Mesenchymal stem cell (in vitro differentiated cells and primary cell): Measurements from ENCODE around the gene PWWP2B.

Source experiments
- DNase-seq: peaks from one replicate; pipeline ENCODE4 v3.0.0-alpha.2; 2013
- H2AFZ ChIP-seq: one replicate; pipeline ENCODE4 v1.6.1; 2013; ENCODE audit warnings: low read depth, mild to moderate bottlenecking, control low read depth, inconsistent platforms, low read length, moderate library complexity
- H2AK5ac ChIP-seq: 2 replicates; pipeline ENCODE4 v1.6.1; 2013; ENCODE audit warnings: low read length, moderate library complexity, mild to moderate bottlenecking, inconsistent platforms; ENCODE audit not compliant: severe bottlenecking
- H2BK120ac ChIP-seq: one replicate; pipeline ENCODE4 v1.6.1; 2013; ENCODE audit warnings: low read depth, mild to moderate bottlenecking, inconsistent platforms, low read length, moderate library complexity
- H2BK12ac ChIP-seq, 2 experiments: one replicate each; pipeline ENCODE4 v1.6.1; 2013; ENCODE audit warnings: inconsistent platforms in 2 of 2, low read length in 2 of 2, mild to moderate bottlenecking in 2 of 2, moderate library complexity in 2 of 2, control low read depth in 1 of 2
- H2BK15ac ChIP-seq: one replicate; pipeline ENCODE4 v1.6.1; 2013; ENCODE audit warnings: mild to moderate bottlenecking, low read depth, inconsistent platforms; ENCODE audit not compliant: poor library complexity, severe bottlenecking
- H2BK5ac ChIP-seq: 2 replicates; pipeline ENCODE4 v1.6.1; 2013; ENCODE audit warnings: low read depth, mild to moderate bottlenecking, low read length, control low read depth, inconsistent platforms; ENCODE audit not compliant: poor library complexity, severe bottlenecking
- H3K14ac ChIP-seq, 2 experiments: one replicate each; pipeline ENCODE4 v1.6.1; 2013; ENCODE audit warnings: inconsistent platforms in 2 of 2, low read length in 2 of 2, control low read depth in 1 of 2, mild to moderate bottlenecking in 1 of 2, moderate library complexity in 1 of 2
- H3K18ac ChIP-seq, 2 experiments: one replicate each; pipeline ENCODE4 v1.6.1; 2013; ENCODE audit warnings: inconsistent platforms in 2 of 2, low read length in 2 of 2, control low read depth in 1 of 2, low read depth in 1 of 2, mild to moderate bottlenecking in 1 of 2
- H3K23ac ChIP-seq, 2 experiments: one replicate each; pipeline ENCODE4 v1.6.1; 2013; ENCODE audit warnings: inconsistent platforms in 2 of 2, low read length in 2 of 2, mild to moderate bottlenecking in 2 of 2, moderate library complexity in 2 of 2, control low read depth in 1 of 2
- H3K27ac ChIP-seq: 2 replicates; pipeline ENCODE4 v1.5.1; 2013; ENCODE audit warnings: mild to moderate bottlenecking, moderate library complexity, low read length, control low read depth, inconsistent platforms; ENCODE audit not compliant: poor library complexity, severe bottlenecking
- H3K27me3 ChIP-seq, 2 experiments: 2 replicates each; pipeline versions ENCODE4 v1.6.1 to v1.7.0; 2013; ENCODE audit warnings: low read length in 2 of 2, mild to moderate bottlenecking in 2 of 2, moderate library complexity in 2 of 2, control low read depth in 1 of 2, inconsistent platforms in 1 of 2; ENCODE audit not compliant: control insufficient read depth in 1 of 2, insufficient read depth in 1 of 2
- H3K36me3 ChIP-seq, 2 experiments: 2 replicates each; pipeline versions ENCODE4 v1.6.1 to v1.7.0; 2013; ENCODE audit warnings: low read length in 2 of 2, control low read depth in 1 of 2, inconsistent platforms in 1 of 2, low read depth in 1 of 2, mild to moderate bottlenecking in 1 of 2; ENCODE audit not compliant: insufficient read depth in 2 of 2, control insufficient read depth in 1 of 2
- H3K4ac ChIP-seq, 2 experiments: one replicate each; pipeline ENCODE4 v1.6.1; 2013; ENCODE audit warnings: inconsistent platforms in 2 of 2, low read length in 2 of 2, mild to moderate bottlenecking in 2 of 2, moderate library complexity in 2 of 2, control low read depth in 1 of 2, low read depth in 1 of 2
- H3K4me1 ChIP-seq: 2 replicates; pipeline ENCODE4 v1.6.1; 2013; ENCODE audit warnings: low read depth, low read length, control low read depth; ENCODE audit not compliant: control insufficient read depth, insufficient read depth
- H3K4me2 ChIP-seq: 2 replicates; pipeline ENCODE4 v1.6.1; 2013; ENCODE audit warnings: low read length, mild to moderate bottlenecking, inconsistent platforms; ENCODE audit not compliant: poor library complexity, severe bottlenecking
- H3K4me3 ChIP-seq, 2 experiments: 2 replicates each; pipeline versions ENCODE4 v1.5.1 to v1.7.0; 2013; ENCODE audit warnings: low read length in 2 of 2, mild to moderate bottlenecking in 2 of 2, control low read depth in 1 of 2, low read depth in 1 of 2; ENCODE audit not compliant: insufficient read depth in 1 of 2
- H3K79me1 ChIP-seq: replicated peaks from 2 replicates; pipeline ENCODE4 v1.6.1; 2013; ENCODE audit warnings: mild to moderate bottlenecking, control low read depth, low read length, inconsistent platforms; ENCODE audit not compliant: poor library complexity, severe bottlenecking
- H3K9ac ChIP-seq: 2 replicates; pipeline ENCODE4 v1.7.0; 2013; ENCODE audit warnings: mild to moderate bottlenecking, low read length, moderate library complexity
- H3K9me3 ChIP-seq: 2 replicates; pipeline ENCODE4 v1.7.0; 2013; ENCODE audit warnings: mild to moderate bottlenecking, low read length; ENCODE audit not compliant: control insufficient read depth
- H4K8ac ChIP-seq: one replicate; pipeline ENCODE4 v1.6.1; 2013; ENCODE audit warnings: inconsistent platforms, mild to moderate bottlenecking, low read length, moderate library complexity
- H4K91ac ChIP-seq: one replicate; pipeline ENCODE4 v1.6.1; 2013; ENCODE audit warnings: mild to moderate bottlenecking, low read length, inconsistent platforms
- WGBS: methylation state at CpG from one replicate; pipeline ENCODE4 v1.1.7; 2013; ENCODE audit warnings: mixed read lengths; 5-methylcytosine and 5-hydroxymethylcytosine counted together

PWWP2B gene

GRCh38 chr10:132356621-132357195 lies 40.3 kb upstream of the PWWP2B start:
- Histone ChIP-seq H3K18ac (no peak overlapping the region), H3K4ac (no peak overlapping the region), H2BK12ac (no peak overlapping the region), H4K8ac (no peak overlapping the region), H3K36me3 (peaks cover 14 to 37% of the 10 kb centered on the region in 2 experiments), H2BK120ac (no peak overlapping the region), H3K27ac (no peak overlapping the region), H3K27me3 (no peaks in the 10 kb centered on the region), H2BK15ac (no peak overlapping the region), H3K9me3 (no peaks in the 10 kb centered on the region), H3K9ac (no peak overlapping the region), H4K91ac (no peak overlapping the region), H3K23ac (no peak overlapping the region), H2BK5ac (no peak overlapping the region), H2AK5ac (no peak overlapping the region), H3K79me1 (no peaks in the 10 kb centered on the region), H3K4me1 (peaks cover 5% of the 10 kb centered on the region), H3K14ac (no peak overlapping the region), H2AFZ (no peak overlapping the region), H3K4me2 (no peak overlapping the region), H3K4me3 (no peak overlapping the region)
- 88% methylated on average over 12 of the region's 12 CpGs for WGBS
- DNase-seq, result no peak

- no peak for DNase-seq
- H4K8ac ChIP-seq, result no peak overlapping the region
- H3K4me2 ChIP-seq, result no peak overlapping the region
- no peak overlapping the region for H3K4me3 ChIP-seq
- no peak overlapping the region for H2BK12ac ChIP-seq
- no peaks in the 10 kb centered on the region for H3K9me3 ChIP-seq
- no peak overlapping the region for H3K18ac ChIP-seq
- H3K23ac ChIP-seq, result no peak overlapping the region
- no peak overlapping the region for H3K27ac ChIP-seq
- H3K4ac ChIP-seq, result no peak overlapping the region
- no peak overlapping the region for H2BK120ac ChIP-seq
- H2AK5ac ChIP-seq, result no peak overlapping the region
- no peak overlapping the region for H3K14ac ChIP-seq
- no peaks in the 10 kb centered on the region for H3K79me1 ChIP-seq
- H2BK5ac ChIP-seq, result no peak overlapping the region
- H4K91ac ChIP-seq, result no peak overlapping the region
- H3K9ac ChIP-seq, result no peak overlapping the region
- H3K36me3 ChIP-seq, result peaks cover 14 to 43% of the 10 kb centered on the region in 2 experiments
- peaks cover 5% of the 10 kb centered on the region for H3K4me1 ChIP-seq
- H3K27me3 ChIP-seq, result no peaks in the 10 kb centered on the region
- H2BK15ac ChIP-seq, result no peak overlapping the region
- no peak overlapping the region for H2AFZ ChIP-seq
- WGBS, result 95% methylated on average over 14 of the region's 15 CpGs
These were observed 39.5 kb upstream of the PWWP2B start for GRCh38 chr10:132357286-132358058.

GRCh38 chr10:132359305-132360040 lies 37.5 kb upstream of the PWWP2B start:
- no peak for DNase-seq
- Histone ChIP-seq H3K4me3 (no peak overlapping the region), H3K27me3 (no peaks in the 10 kb centered on the region), H3K14ac (no peak overlapping the region), H3K36me3 (peaks cover 20 to 34% of the 10 kb centered on the region in 2 experiments), H3K18ac (no peak overlapping the region), H2BK5ac (no peak overlapping the region), H2AFZ (no peak overlapping the region), H4K91ac (no peak overlapping the region), H3K4me2 (no peak overlapping the region), H2BK15ac (no peak overlapping the region), H3K79me1 (no peaks in the 10 kb centered on the region), H3K9ac (no peak overlapping the region), H2AK5ac (no peak overlapping the region), H2BK12ac (no peak overlapping the region), H2BK120ac (no peak overlapping the region), H3K23ac (no peak overlapping the region), H3K27ac (no peak overlapping the region), H4K8ac (no peak overlapping the region), H3K4me1 (no peaks in the 10 kb centered on the region), H3K9me3 (no peaks in the 10 kb centered on the region), H3K4ac (no peak overlapping the region)
- WGBS, result 97% methylated on average over 21 of the region's 21 CpGs

GRCh38 chr10:132360766-132361447 lies 36.1 kb upstream of the PWWP2B start:
- no peak overlapping the region for H3K4me2 ChIP-seq
- H2BK12ac ChIP-seq, result no peak overlapping the region
- peaks cover 30 to 33% of the 10 kb centered on the region in 2 experiments for H3K36me3 ChIP-seq
- H4K91ac ChIP-seq, result no peak overlapping the region
- no peak overlapping the region for H2BK120ac ChIP-seq
- H3K27me3 ChIP-seq, result no peaks in the 10 kb centered on the region
- H3K9ac ChIP-seq, result no peak overlapping the region
- DNase-seq, result no peak
- H3K18ac ChIP-seq, result no peak overlapping the region
- H3K4me3 ChIP-seq, result no peak overlapping the region
- no peak overlapping the region for H3K4ac ChIP-seq
- H4K8ac ChIP-seq, result no peak overlapping the region
- H2AK5ac ChIP-seq, result no peak overlapping the region
- no peaks in the 10 kb centered on the region for H3K9me3 ChIP-seq
- WGBS, result 62% methylated on average over 22 of the region's 22 CpGs
- H2BK5ac ChIP-seq, result no peak overlapping the region
- H3K4me1 ChIP-seq, result no peaks in the 10 kb centered on the region
- H3K79me1 ChIP-seq, result no peaks in the 10 kb centered on the region
- H2BK15ac ChIP-seq, result no peak overlapping the region
- H2AFZ ChIP-seq, result no peak overlapping the region
- no peak overlapping the region for H3K23ac ChIP-seq
- no peak overlapping the region for H3K27ac ChIP-seq
- no peak overlapping the region for H3K14ac ChIP-seq
